ENCODE results near the gene ATXN1. TPM values are rescaled to one million over a fixed set of nuclear protein-coding genes. Genes with fewer than 3 reads are reported as not detected.
"Not testable (repeated sequence)": the region's sequence is repeated elsewhere in the genome, so short reads cannot be mapped to it uniquely, and the experiment has no call there.

The ATXN1 gene
- total RNA-seq, 1 experiment from 2014 or later = 25.6 TPM

GRCh38 chr6:16408766-16409165, 352.5 kb downstream of the ATXN1 start:
- no peak overlapping the region for H3K27ac ChIP-seq (ENCODE audit: low read depth, low read length, poor library complexity, severe bottlenecking)
- TF ChIP-seq, protein P1, sequence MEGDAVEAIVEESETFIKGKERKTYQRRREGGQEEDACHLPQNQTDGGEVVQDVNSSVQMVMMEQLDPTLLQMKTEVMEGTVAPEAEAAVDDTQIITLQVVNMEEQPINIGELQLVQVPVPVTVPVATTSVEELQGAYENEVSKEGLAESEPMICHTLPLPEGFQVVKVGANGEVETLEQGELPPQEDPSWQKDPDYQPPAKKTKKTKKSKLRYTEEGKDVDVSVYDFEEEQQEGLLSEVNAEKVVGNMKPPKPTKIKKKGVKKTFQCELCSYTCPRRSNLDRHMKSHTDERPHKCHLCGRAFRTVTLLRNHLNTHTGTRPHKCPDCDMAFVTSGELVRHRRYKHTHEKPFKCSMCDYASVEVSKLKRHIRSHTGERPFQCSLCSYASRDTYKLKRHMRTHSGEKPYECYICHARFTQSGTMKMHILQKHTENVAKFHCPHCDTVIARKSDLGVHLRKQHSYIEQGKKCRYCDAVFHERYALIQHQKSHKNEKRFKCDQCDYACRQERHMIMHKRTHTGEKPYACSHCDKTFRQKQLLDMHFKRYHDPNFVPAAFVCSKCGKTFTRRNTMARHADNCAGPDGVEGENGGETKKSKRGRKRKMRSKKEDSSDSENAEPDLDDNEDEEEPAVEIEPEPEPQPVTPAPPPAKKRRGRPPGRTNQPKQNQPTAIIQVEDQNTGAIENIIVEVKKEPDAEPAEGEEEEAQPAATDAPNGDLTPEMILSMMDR (conservative IDR thresholded peaks at IDR 0.05; ENCODE audit: low read depth, low read length) = no peak
- no peak for TF ChIP-seq EZH2 (IDR thresholded peaks at IDR 0.05; ENCODE audit: borderline replicate concordance, low read depth, low read length, poor library complexity, severe bottlenecking)
- no peaks in the 10 kb centered on the region for H3K36me3 ChIP-seq (ENCODE audit: insufficient read depth, low read length, poor library complexity, severe bottlenecking)
- no peak overlapping the region for H3K4me3 ChIP-seq (ENCODE audit: low read depth, low read length, poor library complexity, severe bottlenecking)
- ChIA-PET CTCF (interaction anchor here (0.7 kb wide), 2 partner anchors 63 to 595 kb away, joined by 6 to 7 read pairs; no protein-coding TSS in a partner anchor), POLR2A (ENCODE audit: low non-redundant PET) (interaction anchor here (0.7 kb wide), 1 partner anchor 562 kb away, joined by 11 read pairs; no protein-coding TSS in a partner anchor)
- H3K27me3 ChIP-seq (replicated peaks; ENCODE audit: insufficient read depth, low read depth, low read length, poor library complexity) = no peaks in the 10 kb centered on the region
- BruUV-seq (replicated peaks) = no TSS peak
- no peak for DNase-seq (ENCODE audit: low spot score)
- intact Hi-C loops (cut with micrococcal nuclease; ENCODE audit: unreplicated experiment) = loop anchor here (2.0 kb wide), 1 partner anchor 76 kb away; no protein-coding TSS in a partner anchor
- peaks cover 16% of the 10 kb centered on the region for H3K4me1 ChIP-seq (ENCODE audit: insufficient read depth, low read length, poor library complexity, severe bottlenecking)
- H3K9me3 ChIP-seq (ENCODE audit: low read depth, low read length, poor library complexity, severe bottlenecking) = no peaks in the 10 kb centered on the region

GRCh38 chr6:16406966-16407365, 354.3 kb downstream of the ATXN1 start:
- no peak for DNase-seq (ENCODE audit: low spot score)
- no peaks in the 10 kb centered on the region for H3K27me3 ChIP-seq (replicated peaks; ENCODE audit: insufficient read depth, low read depth, low read length, poor library complexity)
- H3K27ac ChIP-seq (ENCODE audit: low read depth, low read length, poor library complexity, severe bottlenecking) = no peak overlapping the region
- intact Hi-C loops (cut with micrococcal nuclease; ENCODE audit: unreplicated experiment) = no loop called here
- H3K9me3 ChIP-seq (ENCODE audit: low read depth, low read length, poor library complexity, severe bottlenecking) = no peaks in the 10 kb centered on the region
- no peak overlapping the region for H3K4me3 ChIP-seq (ENCODE audit: low read depth, low read length, poor library complexity, severe bottlenecking)
- POLR2A ChIA-PET (ENCODE audit: low non-redundant PET) = no interaction called here
- CTCF ChIA-PET = no interaction called here
- no TSS peak for BruUV-seq (replicated peaks)
- no peaks in the 10 kb centered on the region for H3K36me3 ChIP-seq (ENCODE audit: insufficient read depth, low read length, poor library complexity, severe bottlenecking)
- TF ChIP-seq, protein P1 (conservative IDR thresholded peaks at IDR 0.05; ENCODE audit: low read depth, low read length) = no peak
- TF ChIP-seq EZH2 (IDR thresholded peaks at IDR 0.05; ENCODE audit: borderline replicate concordance, low read depth, low read length, poor library complexity, severe bottlenecking) = no peak
- peaks cover 13% of the 10 kb centered on the region for H3K4me1 ChIP-seq (ENCODE audit: insufficient read depth, low read length, poor library complexity, severe bottlenecking)

DNA sequence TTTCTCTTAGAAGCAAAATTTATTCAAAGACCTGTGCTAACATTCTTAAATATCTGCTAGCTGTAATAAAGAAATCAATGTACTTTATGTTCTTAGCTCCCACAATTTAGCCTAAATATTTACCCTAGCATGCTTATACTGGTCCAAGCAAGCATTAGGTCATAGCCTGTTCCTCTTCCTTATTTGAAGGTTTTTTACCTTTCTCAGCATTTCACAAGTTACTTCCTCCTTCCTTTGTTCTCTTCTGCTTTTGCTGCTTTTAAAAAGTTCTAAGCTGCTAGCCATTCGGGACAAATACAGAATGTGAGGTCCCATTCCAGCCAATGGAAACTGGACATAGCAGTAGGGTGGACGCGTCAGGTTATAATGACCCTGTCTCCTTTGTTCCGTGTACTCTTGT, 354.7 kb downstream of the ATXN1 start:
- H3K4me3 ChIP-seq (ENCODE audit: low read depth, low read length, poor library complexity, severe bottlenecking); H3K27ac ChIP-seq (ENCODE audit: low read depth, low read length, poor library complexity, severe bottlenecking); H3K36me3 ChIP-seq (ENCODE audit: insufficient read depth, low read length, poor library complexity, severe bottlenecking); DNase-seq (ENCODE audit: low spot score); intact Hi-C loops (cut with micrococcal nuclease; ENCODE audit: unreplicated experiment); CTCF ChIA-PET; H3K9me3 ChIP-seq (ENCODE audit: low read depth, low read length, poor library complexity, severe bottlenecking); BruUV-seq (replicated peaks); H3K27me3 ChIP-seq (replicated peaks; ENCODE audit: insufficient read depth, low read depth, low read length, poor library complexity); POLR2A ChIA-PET (ENCODE audit: low non-redundant PET): not testable (repeated sequence)
- H3K4me1 ChIP-seq (ENCODE audit: insufficient read depth, low read length, poor library complexity, severe bottlenecking) = peaks cover 13% of the 10 kb centered on the region

DNA sequence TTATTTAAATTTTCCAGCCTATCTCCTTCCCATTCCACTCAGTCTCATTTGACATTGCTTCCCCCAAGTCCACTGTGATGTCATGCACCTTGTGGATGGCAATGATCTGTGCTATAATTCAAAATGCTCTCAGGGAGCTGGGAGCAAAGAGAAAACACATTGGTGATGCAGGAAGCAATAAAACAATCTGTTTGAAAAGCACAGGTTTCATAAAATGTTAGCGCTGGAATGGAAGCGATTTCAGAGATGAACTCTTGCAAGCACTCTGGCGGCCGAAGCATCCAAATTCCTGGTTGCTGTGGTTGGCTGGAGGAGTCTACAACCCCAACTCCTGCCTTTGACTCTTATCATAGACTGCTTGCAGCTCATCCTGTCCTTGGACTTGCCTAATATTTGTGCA, 355.9 kb downstream of the ATXN1 start:
- no peak for DNase-seq (ENCODE audit: low spot score)
- intact Hi-C loops (cut with micrococcal nuclease; ENCODE audit: unreplicated experiment) = no loop called here
- H3K9me3 ChIP-seq (ENCODE audit: low read depth, low read length, poor library complexity, severe bottlenecking) = no peaks in the 10 kb centered on the region
- CTCF ChIA-PET = interaction anchor here (0.6 kb wide), 1 partner anchor 63 kb away, joined by 3 read pairs; no protein-coding TSS in a partner anchor
- no peak overlapping the region for H3K27ac ChIP-seq (ENCODE audit: low read depth, low read length, poor library complexity, severe bottlenecking)
- no peaks in the 10 kb centered on the region for H3K36me3 ChIP-seq (ENCODE audit: insufficient read depth, low read length, poor library complexity, severe bottlenecking)
- no peaks in the 10 kb centered on the region for H3K27me3 ChIP-seq (replicated peaks; ENCODE audit: insufficient read depth, low read depth, low read length, poor library complexity)
- no TSS peak for BruUV-seq (replicated peaks)
- H3K4me3 ChIP-seq (ENCODE audit: low read depth, low read length, poor library complexity, severe bottlenecking) = no peak overlapping the region
- TF ChIP-seq, protein P1 (conservative IDR thresholded peaks at IDR 0.05; ENCODE audit: low read depth, low read length) = no peak
- TF ChIP-seq EZH2 (IDR thresholded peaks at IDR 0.05; ENCODE audit: borderline replicate concordance, low read depth, low read length, poor library complexity, severe bottlenecking) = no peak
- POLR2A ChIA-PET (ENCODE audit: low non-redundant PET) = no interaction called here
- H3K4me1 ChIP-seq (ENCODE audit: insufficient read depth, low read length, poor library complexity, severe bottlenecking) = peaks cover 11% of the 10 kb centered on the region
